ENCODE data around the gene RHEX.
"Not testable (repeated sequence)": the region's sequence is repeated elsewhere in the genome, so short reads cannot be mapped to it uniquely, and the experiment has no call there.

RHEX gene

GRCh38 chr1:206058927-206059292, 5.9 kb downstream of the RHEX start:
- DNase-seq = no peak

GRCh38 chr1:206059355-206059915, 6.5 kb downstream of the RHEX start:
- no peak for DNase-seq

GRCh38 chr1:206060844-206061243, 7.9 kb downstream of the RHEX start:
- no peak for DNase-seq

- DNase-seq = no peak
Measured at GRCh38 chr1:206062464-206062863, 9.5 kb downstream of the RHEX start.

GRCh38 chr1:206064001-206064400, 11.0 kb downstream of the RHEX start:
- not testable (repeated sequence) for DNase-seq

- not testable (repeated sequence) for DNase-seq
Measured at GRCh38 chr1:206064501-206064900, 11.5 kb downstream of the RHEX start.

- DNase-seq = no peak
Measured at GRCh38 chr1:206065547-206066145, 12.7 kb downstream of the RHEX start.

GRCh38 chr1:206066479-206067171, 13.7 kb downstream of the RHEX start:
- DNase-seq = peak in 1 of 56 donors; percentile 13

GRCh38 chr1:206067486-206068227, 14.7 kb downstream of the RHEX start:
- no peak for DNase-seq

- no peak for DNase-seq
Measured at GRCh38 chr1:206068314-206068713, 15.3 kb downstream of the RHEX start.

GRCh38 chr1:206070627-206071304, 17.8 kb downstream of the RHEX start:
- no peak for DNase-seq

GRCh38 chr1:206074839-206075238, 21.9 kb downstream of the RHEX start:
- no peak for DNase-seq

- peak in 1 of 56 donors; percentile 3 for DNase-seq
Measured at GRCh38 chr1:206075786-206076755, 23.1 kb downstream of the RHEX start.

- DNase-seq = no peak
Measured at GRCh38 chr1:206079135-206079534, 26.2 kb downstream of the RHEX start.

- no peak for DNase-seq
Measured at GRCh38 chr1:206080026-206080820, 27.2 kb downstream of the RHEX start.

GRCh38 chr1:206081856-206082255, 28.9 kb downstream of the RHEX start:
- DNase-seq = no peak

GRCh38 chr1:206082831-206083695, 30.1 kb downstream of the RHEX start:
- no peak for DNase-seq

- no peak for DNase-seq
Measured at GRCh38 chr1:206083750-206084149, 30.8 kb downstream of the RHEX start.

- DNase-seq = no peak
Measured at GRCh38 chr1:206087091-206087490, 34.1 kb downstream of the RHEX start.

All from amygdala (tissue), 56 donors.